ENCODE measurements around the gene PRPF38B. TPM values are rescaled to one million over a fixed set of nuclear protein-coding genes. Genes with fewer than 3 reads are reported as not detected.

Gene PRPF38B
- total RNA-seq, 4 donors from 2014 or later: 25.0 to 41.0 (median 29.8) TPM

- no peak for DNase-seq
- no peaks in the 10 kb centered on the region for H3K9me3 ChIP-seq
- TF ChIP-seq POLR2A (IDR thresholded peaks at IDR 0.05) (no peak), CTCF (IDR thresholded peaks at IDR 0.05) (no peak)
- WGBS, 2 donors: 77 to 80% methylated on average over 6 of the region's 6 CpGs
- intact Hi-C loops (cut with DNase I): no loop called here
- no peak overlapping the region for H3K4me3 ChIP-seq (replicated peaks in 1 of 3)
- H3K27ac ChIP-seq: no peak overlapping the region
- H3K27me3 ChIP-seq: no peaks in the 10 kb centered on the region
- no peaks in the 10 kb centered on the region for H3K4me1 ChIP-seq
- peaks cover 19 to 21% of the 10 kb centered on the region in 2 donors for H3K36me3 ChIP-seq
Observed at GRCh38 chr1:108703939-108704338, 11.8 kb downstream of the PRPF38B start.

DNA sequence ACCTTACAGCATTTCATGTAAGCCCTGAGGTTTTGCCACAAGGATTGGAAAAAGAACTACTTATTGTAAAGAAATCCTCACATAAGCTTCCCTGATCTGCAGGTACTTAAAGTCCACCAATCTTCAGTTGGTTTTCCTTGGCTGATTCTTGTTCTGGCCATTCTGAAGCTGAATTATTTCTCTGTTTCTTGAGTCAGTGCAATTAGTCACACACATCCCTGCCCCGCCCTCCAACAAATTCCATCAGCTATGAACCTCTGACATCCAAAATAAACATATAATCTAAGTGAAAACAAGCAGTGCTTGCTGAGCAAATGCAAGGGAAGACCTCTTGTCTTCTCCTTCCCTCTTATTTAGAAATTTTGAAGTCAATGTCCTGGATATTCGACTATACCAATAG is 12.4 kb downstream of the PRPF38B start:
- intact Hi-C loops (cut with DNase I): no loop called here

DNA sequence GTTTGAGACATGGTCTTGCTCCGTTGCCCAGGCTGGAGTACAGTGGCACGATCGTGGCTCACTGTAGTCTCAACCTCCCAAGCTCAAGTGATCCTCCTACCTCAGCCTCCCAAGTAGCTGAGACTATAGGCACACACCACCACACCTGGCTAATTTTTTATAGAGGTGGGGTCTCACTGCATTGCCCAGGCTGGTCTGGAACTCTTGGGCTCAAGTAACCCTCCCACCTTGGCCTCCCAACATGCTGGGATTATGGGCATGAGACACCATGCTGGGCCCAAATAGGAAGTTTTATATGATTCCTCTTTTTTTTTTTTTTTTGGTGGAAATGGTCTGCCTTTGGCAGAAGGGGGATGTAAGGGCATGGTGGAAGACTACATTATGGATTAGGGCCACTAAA is 14.5 kb downstream of the PRPF38B start:
- no peak for DNase-seq
- Histone ChIP-seq H3K4me3 (replicated peaks in 1 of 3) (no peak overlapping the region), H3K4me1 (no peaks in the 10 kb centered on the region), H3K27ac (no peak overlapping the region), H3K27me3 (no peaks in the 10 kb centered on the region), H3K36me3 (peaks cover 0 to 3% of the 10 kb centered on the region in 2 donors), H3K9me3 (no peaks in the 10 kb centered on the region)
- intact Hi-C loops (cut with DNase I): no loop called here
- WGBS, 2 donors: 72 to 79% methylated on average over 3 of the region's 3 CpGs
- no peak for TF ChIP-seq CTCF (IDR thresholded peaks at IDR 0.05)
- TF ChIP-seq POLR2A (IDR thresholded peaks at IDR 0.05): no peak

More for the DNA sequence above, 12.4 kb downstream of the PRPF38B start:
- DNase-seq: peak in 1 of 2 donors; percentile 4
- no peaks in the 10 kb centered on the region for H3K4me1 ChIP-seq
- WGBS, 2 donors: 62 to 63% methylated on average over 2 of the region's 2 CpGs
- peaks cover 14 to 15% of the 10 kb centered on the region in 2 donors for H3K36me3 ChIP-seq
- H3K27me3 ChIP-seq: no peaks in the 10 kb centered on the region
- H3K4me3 ChIP-seq (replicated peaks in 1 of 3): no peak overlapping the region
- TF ChIP-seq POLR2A (IDR thresholded peaks at IDR 0.05) (no peak), CTCF (IDR thresholded peaks at IDR 0.05) (no peak)
- no peak overlapping the region for H3K27ac ChIP-seq
- no peaks in the 10 kb centered on the region for H3K9me3 ChIP-seq

DNA sequence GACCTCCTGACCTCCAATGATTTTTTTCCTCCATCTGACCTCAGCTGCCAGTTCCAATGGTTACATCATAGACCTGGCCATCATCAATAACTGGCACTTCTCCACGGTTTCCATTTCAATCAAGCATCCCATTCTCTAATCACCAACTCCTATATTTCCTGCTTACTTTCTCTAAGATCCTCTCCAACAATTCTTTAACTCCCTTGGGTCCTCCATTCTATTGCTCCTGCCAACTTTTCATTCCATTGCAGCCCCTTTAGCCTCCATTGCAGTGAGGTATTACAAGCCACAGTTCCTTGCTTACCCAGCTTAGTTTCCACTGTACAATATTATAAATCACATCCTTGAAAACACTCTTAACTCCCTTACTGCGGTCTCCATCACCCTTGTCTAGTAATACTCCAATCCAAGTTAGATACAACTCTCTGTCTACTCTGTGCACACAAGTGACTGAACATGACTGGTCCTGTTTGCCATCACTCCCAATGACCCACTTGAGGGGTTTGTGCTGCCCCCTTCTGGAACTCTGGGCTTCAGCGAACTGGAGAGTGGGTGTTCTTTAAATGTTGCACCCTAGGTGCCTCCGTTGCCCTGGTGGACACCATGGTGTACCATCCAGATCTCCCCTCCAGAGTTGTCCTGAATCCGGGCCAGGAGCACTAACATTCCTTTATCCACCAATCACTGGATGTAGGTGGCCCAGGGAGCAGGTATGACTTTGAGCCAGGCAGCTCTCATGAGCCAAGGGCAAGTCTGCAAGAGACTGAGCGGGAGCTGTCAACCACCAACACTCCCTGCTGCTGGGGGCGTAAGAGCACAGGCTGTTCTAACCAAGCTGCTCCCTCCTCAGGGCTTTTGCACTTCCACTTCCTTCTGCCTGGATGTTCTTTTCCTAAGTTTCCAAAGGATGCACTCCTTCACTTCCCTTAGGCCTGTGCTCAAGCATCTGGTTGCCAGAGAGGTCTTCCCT is 16.9 kb downstream of the PRPF38B start:
- 63 to 66% methylated on average over 7 of the region's 7 CpGs for WGBS, 2 donors
- TF ChIP-seq POLR2A (IDR thresholded peaks at IDR 0.05): no peak
- TF ChIP-seq CTCF (IDR thresholded peaks at IDR 0.05): no peak
- intact Hi-C loops (cut with DNase I): no loop called here
- no peaks in the 10 kb centered on the region for H3K36me3 ChIP-seq
- no peak overlapping the region for H3K4me3 ChIP-seq (replicated peaks in 1 of 3)
- no peak overlapping the region for H3K27ac ChIP-seq
- no peaks in the 10 kb centered on the region for H3K4me1 ChIP-seq
- no peaks in the 10 kb centered on the region for H3K27me3 ChIP-seq
- DNase-seq: peak in 1 of 2 donors; percentile 13
- no peaks in the 10 kb centered on the region for H3K9me3 ChIP-seq

- no peak for DNase-seq
- intact Hi-C loops (cut with DNase I): no loop called here
- Histone ChIP-seq H3K27ac (no peak within 1 kb of the TSS), H3K9me3 (no peaks in the 10 kb centered on the region), H3K4me1 (no peaks in the 10 kb centered on the region), H3K36me3 (no peaks in the 10 kb centered on the region), H3K27me3 (no peaks in the 10 kb centered on the region), H3K4me3 (replicated peaks in 1 of 3) (no peak within 1 kb of the TSS)
- WGBS, 2 donors: 45 to 50% methylated on average over 9 of the region's 9 CpGs
- TF ChIP-seq CTCF (IDR thresholded peaks at IDR 0.05) (no peak), POLR2A (IDR thresholded peaks at IDR 0.05) (no peak)
Observed at GRCh38 chr1:108712606-108713150, 20.6 kb downstream of the PRPF38B start, which contains the start of gene FNDC7. Gene FNDC7 (plus strand): TSS chr1:108712908. CDS start chr1:108712934, 26 bp downstream.

All from thyroid gland (tissue), 4 donors.